GM12878 (cell line): ENCODE measurements around the gene SAC3D1. TPM values are rescaled to one million over a fixed set of nuclear protein-coding genes. Genes with fewer than 3 reads are reported as not detected.
A peak's percentile ranks its signal among the peaks of the same experiment; 100 is the strongest.

ENCODE experiments used
- CBX3 ChIP-seq: fragments of 200-600 bp; sonication (generic); IDR thresholded peaks from 2 replicates; pipeline ENCODE4 v1.6.1; 2016; ENCODE audit warnings: low read depth, borderline replicate concordance
- E2F8 ChIP-seq: fragments of 450-650 bp; IDR thresholded peaks from 2 replicates; pipeline ENCODE4 v1.6.1; 2018; ENCODE audit warnings: mild to moderate bottlenecking, low read depth, moderate library complexity; ENCODE audit not compliant: partially characterized antibody
- JUNB ChIP-seq: IDR thresholded peaks from 2 replicates; pipeline ENCODE4 v1.6.1; 2016; ENCODE audit warnings: antibody characterized with exemption, mild to moderate bottlenecking
- MLLT1 ChIP-seq: fragments of 450-650 bp; IDR thresholded peaks from 2 replicates; pipeline ENCODE4 v1.6.1; 2016; ENCODE audit warnings: mild to moderate bottlenecking
- NR2C2 ChIP-seq: IDR thresholded peaks from 2 replicates; pipeline ENCODE4 v1.6.1; 2011; ENCODE audit warnings: borderline replicate concordance, low read depth; ENCODE audit not compliant: control insufficient read depth, insufficient read length
- PAX5 ChIP-seq: IDR thresholded peaks from 2 replicates; pipeline ENCODE4 v1.6.1; 2011; ENCODE audit warnings: low read depth, low read length, borderline replicate concordance
- RCOR1 ChIP-seq: conservative IDR thresholded peaks from 2 replicates; pipeline ENCODE4 v1.6.1; 2012; ENCODE audit warnings: low read depth, low read length, improper control_type of control experiment
- RFX5 ChIP-seq: IDR thresholded peaks from 2 replicates; pipeline ENCODE4 v1.6.1; 2011; ENCODE audit warnings: low read depth, low read length, improper control_type of control experiment
- RUNX3 ChIP-seq: IDR thresholded peaks from 2 replicates; pipeline ENCODE4 v1.6.1; 2012; ENCODE audit warnings: low read length, inconsistent platforms
- polyA plus RNA-seq, 11 experiments: library from polyadenylated mRNA; depleted of rRNA in 4 of 11; unstranded in 6 of 11; stranded (reverse) in 5 of 11; fragments of >200 nt; fragmentation: Nextera tagmentation in 4 of 11; fragmentation: Illumina TruSeq in 1 of 11; extraction: Ambion mirVana in 4 of 11; extraction: Trizol in 1 of 11; gene quantifications; 1 replicate in 1 of 11; 2 replicates in 10 of 11; pipeline versions ENCODE4 v1.2.1 to v1.2.3, GENCODE V29; 2011 to 2016; ENCODE audit warnings: inconsistent platforms in 2 of 11, missing spikeins in 2 of 11, low read depth in 1 of 11
- total RNA-seq, 4 experiments: library from RNA; depleted of rRNA in 3 of 4; stranded (reverse); fragments of >200 nt in 3 of 4; fragmentation: Illumina TruSeq in 1 of 4; extraction: Trizol in 1 of 4; gene quantifications; 2 replicates each; pipeline versions ENCODE4 v1.2.1 to v1.2.3, GENCODE V29; 2013 to 2021
- TF ChIP-seq, protein P1 (sequence below): IDR thresholded peaks from 2 replicates; pipeline ENCODE4 v1.6.1; 2012; ENCODE audit warnings: mild to moderate bottlenecking, low read depth, low read length
- TF ChIP-seq, protein P2 (sequence below): fragments of 450-650 bp; IDR thresholded peaks from 2 replicates; pipeline ENCODE4 v1.6.1; 2018; ENCODE audit warnings: borderline replicate concordance, mild to moderate bottlenecking; ENCODE audit not compliant: partially characterized antibody
- TF ChIP-seq, protein P3 (sequence below): fragments of 450-650 bp; formaldehyde crosslinking; IDR thresholded peaks from 2 replicates; pipeline ENCODE4 v1.4.0; 2022; ENCODE audit warnings: mild to moderate bottlenecking, moderate library complexity

The SAC3D1 gene
- total and polyA plus RNA-seq, 10 of the 15 experiments (the other 5 are each of a cell fraction or from before 2014, with no cell fraction given) = 0.16 to 44.6 (median 12.1) TPM

- TF ChIP-seq, protein P1, sequence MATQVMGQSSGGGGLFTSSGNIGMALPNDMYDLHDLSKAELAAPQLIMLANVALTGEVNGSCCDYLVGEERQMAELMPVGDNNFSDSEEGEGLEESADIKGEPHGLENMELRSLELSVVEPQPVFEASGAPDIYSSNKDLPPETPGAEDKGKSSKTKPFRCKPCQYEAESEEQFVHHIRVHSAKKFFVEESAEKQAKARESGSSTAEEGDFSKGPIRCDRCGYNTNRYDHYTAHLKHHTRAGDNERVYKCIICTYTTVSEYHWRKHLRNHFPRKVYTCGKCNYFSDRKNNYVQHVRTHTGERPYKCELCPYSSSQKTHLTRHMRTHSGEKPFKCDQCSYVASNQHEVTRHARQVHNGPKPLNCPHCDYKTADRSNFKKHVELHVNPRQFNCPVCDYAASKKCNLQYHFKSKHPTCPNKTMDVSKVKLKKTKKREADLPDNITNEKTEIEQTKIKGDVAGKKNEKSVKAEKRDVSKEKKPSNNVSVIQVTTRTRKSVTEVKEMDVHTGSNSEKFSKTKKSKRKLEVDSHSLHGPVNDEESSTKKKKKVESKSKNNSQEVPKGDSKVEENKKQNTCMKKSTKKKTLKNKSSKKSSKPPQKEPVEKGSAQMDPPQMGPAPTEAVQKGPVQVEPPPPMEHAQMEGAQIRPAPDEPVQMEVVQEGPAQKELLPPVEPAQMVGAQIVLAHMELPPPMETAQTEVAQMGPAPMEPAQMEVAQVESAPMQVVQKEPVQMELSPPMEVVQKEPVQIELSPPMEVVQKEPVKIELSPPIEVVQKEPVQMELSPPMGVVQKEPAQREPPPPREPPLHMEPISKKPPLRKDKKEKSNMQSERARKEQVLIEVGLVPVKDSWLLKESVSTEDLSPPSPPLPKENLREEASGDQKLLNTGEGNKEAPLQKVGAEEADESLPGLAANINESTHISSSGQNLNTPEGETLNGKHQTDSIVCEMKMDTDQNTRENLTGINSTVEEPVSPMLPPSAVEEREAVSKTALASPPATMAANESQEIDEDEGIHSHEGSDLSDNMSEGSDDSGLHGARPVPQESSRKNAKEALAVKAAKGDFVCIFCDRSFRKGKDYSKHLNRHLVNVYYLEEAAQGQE = no peak
- no peak for TF ChIP-seq PAX5
- peak; percentile 76 for TF ChIP-seq RUNX3
- 0 out of 2 replicates have a peak, but pooled peaks have one; percentile 49 for TF ChIP-seq RCOR1
- TF ChIP-seq, protein P2, sequence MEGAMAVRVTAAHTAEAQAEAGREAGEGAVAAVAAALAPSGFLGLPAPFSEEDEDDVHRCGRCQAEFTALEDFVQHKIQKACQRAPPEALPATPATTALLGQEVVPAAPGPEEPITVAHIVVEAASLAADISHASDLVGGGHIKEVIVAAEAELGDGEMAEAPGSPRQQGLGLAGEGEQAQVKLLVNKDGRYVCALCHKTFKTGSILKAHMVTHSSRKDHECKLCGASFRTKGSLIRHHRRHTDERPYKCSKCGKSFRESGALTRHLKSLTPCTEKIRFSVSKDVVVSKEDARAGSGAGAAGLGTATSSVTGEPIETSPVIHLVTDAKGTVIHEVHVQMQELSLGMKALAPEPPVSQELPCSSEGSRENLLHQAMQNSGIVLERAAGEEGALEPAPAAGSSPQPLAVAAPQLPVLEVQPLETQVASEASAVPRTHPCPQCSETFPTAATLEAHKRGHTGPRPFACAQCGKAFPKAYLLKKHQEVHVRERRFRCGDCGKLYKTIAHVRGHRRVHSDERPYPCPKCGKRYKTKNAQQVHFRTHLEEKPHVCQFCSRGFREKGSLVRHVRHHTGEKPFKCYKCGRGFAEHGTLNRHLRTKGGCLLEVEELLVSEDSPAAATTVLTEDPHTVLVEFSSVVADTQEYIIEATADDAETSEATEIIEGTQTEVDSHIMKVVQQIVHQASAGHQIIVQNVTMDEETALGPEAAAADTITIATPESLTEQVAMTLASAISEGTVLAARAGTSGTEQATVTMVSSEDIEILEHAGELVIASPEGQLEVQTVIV = peak; percentile 96
- TF ChIP-seq MLLT1 = peak; percentile 68; the same call in 1 of the 2 replicates
- TF ChIP-seq, protein P3, sequence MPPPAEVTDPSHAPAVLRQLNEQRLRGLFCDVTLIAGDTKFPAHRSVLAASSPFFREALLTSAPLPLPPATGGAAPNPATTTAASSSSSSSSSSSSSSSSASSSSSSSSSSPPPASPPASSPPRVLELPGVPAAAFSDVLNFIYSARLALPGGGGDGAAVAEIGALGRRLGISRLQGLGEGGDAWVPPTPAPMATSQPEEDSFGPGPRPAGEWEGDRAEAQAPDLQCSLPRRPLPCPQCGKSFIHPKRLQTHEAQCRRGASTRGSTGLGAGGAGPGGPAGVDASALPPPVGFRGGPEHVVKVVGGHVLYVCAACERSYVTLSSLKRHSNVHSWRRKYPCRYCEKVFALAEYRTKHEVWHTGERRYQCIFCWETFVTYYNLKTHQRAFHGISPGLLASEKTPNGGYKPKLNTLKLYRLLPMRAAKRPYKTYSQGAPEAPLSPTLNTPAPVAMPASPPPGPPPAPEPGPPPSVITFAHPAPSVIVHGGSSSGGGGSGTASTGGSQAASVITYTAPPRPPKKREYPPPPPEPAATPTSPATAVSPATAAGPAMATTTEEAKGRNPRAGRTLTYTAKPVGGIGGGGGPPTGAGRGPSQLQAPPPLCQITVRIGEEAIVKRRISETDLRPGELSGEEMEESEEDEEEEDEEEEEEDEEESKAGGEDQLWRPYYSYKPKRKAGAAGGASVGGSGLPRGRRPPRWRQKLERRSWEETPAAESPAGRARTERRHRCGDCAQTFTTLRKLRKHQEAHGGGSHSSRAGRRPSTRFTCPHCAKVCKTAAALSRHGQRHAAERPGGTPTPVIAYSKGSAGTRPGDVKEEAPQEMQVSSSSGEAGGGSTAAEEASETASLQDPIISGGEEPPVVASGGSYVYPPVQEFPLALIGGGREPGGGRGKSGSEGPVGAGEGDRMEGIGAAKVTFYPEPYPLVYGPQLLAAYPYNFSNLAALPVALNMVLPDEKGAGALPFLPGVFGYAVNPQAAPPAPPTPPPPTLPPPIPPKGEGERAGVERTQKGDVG (CRISPR knock-in tag) = no peak
- no peak for TF ChIP-seq NR2C2
- peak; percentile 99 for TF ChIP-seq JUNB
- no peak for TF ChIP-seq E2F8
- TF ChIP-seq RFX5 = no peak
- TF ChIP-seq CBX3 = no peak
Measured at GRCh38 chr11:65027213-65028067, 13.6 kb upstream of the SAC3D1 start, which contains the start of gene SNX15 (continued).
